GM10248 (cell line): ENCODE results near the gene ANKRD35.
A peak's percentile ranks its signal among the peaks of the same experiment; 100 is the strongest.

ENCODE experiments used
- CTCF ChIA-PET: fragments of 300-600 bp; sonication (Branson Sonifier 250); formaldehyde crosslinking; extraction: SDS; loops from one replicate; lab custom pipeline; 2021; ENCODE audit warnings: antibody characterized with exemption; lab: Yijun Ruan, JAX
- POLR2A ChIA-PET: fragments of 350-650 bp; sonication (Branson Sonifier 250); formaldehyde crosslinking; extraction: SDS; loops from one replicate; lab custom pipeline; 2020; ENCODE audit warnings: antibody characterized with exemption; lab: Yijun Ruan, JAX
- DNase-seq: peaks from one replicate; pipeline ENCODE4 v3.0.0; 2012; ENCODE audit errors: extremely low spot score
- CTCF ChIP-seq: IDR thresholded peaks from 2 replicates; pipeline ENCODE4 v1.5.1; 2012; ENCODE audit warnings: mild to moderate bottlenecking, low read depth; ENCODE audit errors: extremely low read depth, missing control alignments, control extremely low read depth

Gene ANKRD35

GRCh38 chr1:145878724-145879123 lies 6.9 kb downstream of the ANKRD35 start:
- ChIA-PET CTCF (interaction anchor here (0.9 to 6.8 kb wide), 7 partner anchors 8 to 136 kb away, joined by 3 to 75 read pairs (median 4); partner anchors contain the start of gene NUDT17), POLR2A (no interaction called here)
- DNase-seq, result no peak
- no peak for TF ChIP-seq CTCF

- no peak for DNase-seq
- TF ChIP-seq CTCF, result no peak
- ChIA-PET POLR2A (no interaction called here), CTCF (interaction anchor here (0.9 to 6.8 kb wide), 3 partner anchors 13 to 33 kb away, joined by 3 to 75 read pairs (median 29); partner anchors contain the start of gene NUDT17)
Observed at GRCh38 chr1:145877923-145878486, 7.7 kb downstream of the ANKRD35 start.

- POLR2A ChIA-PET, result no interaction called here
- CTCF ChIA-PET, result interaction anchor here (0.9 to 4.8 kb wide), 4 partner anchors 17 to 102 kb away, joined by 3 to 32 read pairs (median 8); partner anchors contain the start of gene NUDT17
- DNase-seq, result no peak
Observed at GRCh38 chr1:145874646-145875045, 11.0 kb downstream of the ANKRD35 start.

GRCh38 chr1:145871994-145872924 lies 13.4 kb downstream of the ANKRD35 start:
- ChIA-PET CTCF (interaction anchor here (0.6 to 4.8 kb wide), 13 partner anchors 7 to 108 kb away, joined by 3 to 32 read pairs (median 6); partner anchors contain the start of genes NUDT17 and PIAS3), POLR2A (interaction anchor here (0.5 to 1.2 kb wide), 2 partner anchors 13 to 57 kb away, joined by 3 to 9 read pairs; partner anchors contain the start of gene PIAS3)
- no peak for TF ChIP-seq CTCF
- peak; percentile 65 for DNase-seq

More at GRCh38 chr1:145874646-145875045, 11.0 kb downstream of the ANKRD35 start:
- TF ChIP-seq CTCF, result no peak

GRCh38 chr1:145868232-145868631 lies 17.4 kb downstream of the ANKRD35 start:
- no peak for TF ChIP-seq CTCF
- POLR2A ChIA-PET, result no interaction called here
- no peak for DNase-seq
- CTCF ChIA-PET, result interaction anchor here (1.1 to 2.3 kb wide), 5 partner anchors 9 to 24 kb away, joined by 3 to 12 read pairs (median 7); partner anchors contain the start of genes ANKRD35, NUDT17 and PIAS3
